Endothelial cell of umbilical vein (primary cell): ENCODE results near the gene ARHGEF28.

Experiments used
- CTCF ChIP-seq, 2 donors: IDR thresholded peaks; 1 replicate in 1 of 2; 2 replicates in 1 of 2; pipeline ENCODE4 v1.5.1; 2011; ENCODE audit warnings: low read length in 2 of 2, mild to moderate bottlenecking in 2 of 2, moderate library complexity in 2 of 2, control low read depth in 1 of 2, inconsistent platforms in 1 of 2, low read depth in 1 of 2; ENCODE audit not compliant: insufficient read depth in 1 of 2; ENCODE audit errors: extremely low read depth in 1 of 2
- FOS ChIP-seq: IDR thresholded peaks from 2 replicates; pipeline ENCODE4 v1.6.1; 2011; ENCODE audit warnings: mild to moderate bottlenecking, low read length, moderate library complexity, borderline replicate concordance; ENCODE audit not compliant: insufficient read depth
- GATA2 ChIP-seq: IDR thresholded peaks from 2 replicates; pipeline ENCODE4 v1.7.0; 2011; ENCODE audit warnings: low read depth, mild to moderate bottlenecking, moderate library complexity, mixed read lengths, low read length; ENCODE audit not compliant: insufficient read length, insufficient read depth
- MAX ChIP-seq: IDR thresholded peaks from 2 replicates; pipeline ENCODE4 v1.6.1; 2011; ENCODE audit not compliant: insufficient read depth, insufficient read length
- POLR2A ChIP-seq: IDR thresholded peaks from 2 replicates; pipeline ENCODE4 v1.6.1; 2012; ENCODE audit warnings: low read depth, mild to moderate bottlenecking, control low read depth, low read length
- POLR2AphosphoS5 ChIP-seq: IDR thresholded peaks from 2 replicates; pipeline ENCODE4 v1.6.1; 2012; ENCODE audit warnings: low read depth, mild to moderate bottlenecking, control low read depth, low read length, moderate library complexity; ENCODE audit not compliant: insufficient read depth

GRCh38 chr5:73606206-73606753 lies 19.7 kb upstream of the ARHGEF28 start:
- TF ChIP-seq CTCF (IDR thresholded peaks at IDR 0.05; ENCODE audit: extremely low read depth in 1 of 2, insufficient read depth in 1 of 2, low read depth in 1 of 2, low read length in 2 of 2): no peak
- TF ChIP-seq FOS: no peak
- TF ChIP-seq POLR2A: no peak
- no peak for TF ChIP-seq MAX
- no peak for TF ChIP-seq POLR2AphosphoS5
- TF ChIP-seq GATA2: no peak
